Measurements from ENCODE around the gene FILIP1L.

Gene FILIP1L

DNA sequence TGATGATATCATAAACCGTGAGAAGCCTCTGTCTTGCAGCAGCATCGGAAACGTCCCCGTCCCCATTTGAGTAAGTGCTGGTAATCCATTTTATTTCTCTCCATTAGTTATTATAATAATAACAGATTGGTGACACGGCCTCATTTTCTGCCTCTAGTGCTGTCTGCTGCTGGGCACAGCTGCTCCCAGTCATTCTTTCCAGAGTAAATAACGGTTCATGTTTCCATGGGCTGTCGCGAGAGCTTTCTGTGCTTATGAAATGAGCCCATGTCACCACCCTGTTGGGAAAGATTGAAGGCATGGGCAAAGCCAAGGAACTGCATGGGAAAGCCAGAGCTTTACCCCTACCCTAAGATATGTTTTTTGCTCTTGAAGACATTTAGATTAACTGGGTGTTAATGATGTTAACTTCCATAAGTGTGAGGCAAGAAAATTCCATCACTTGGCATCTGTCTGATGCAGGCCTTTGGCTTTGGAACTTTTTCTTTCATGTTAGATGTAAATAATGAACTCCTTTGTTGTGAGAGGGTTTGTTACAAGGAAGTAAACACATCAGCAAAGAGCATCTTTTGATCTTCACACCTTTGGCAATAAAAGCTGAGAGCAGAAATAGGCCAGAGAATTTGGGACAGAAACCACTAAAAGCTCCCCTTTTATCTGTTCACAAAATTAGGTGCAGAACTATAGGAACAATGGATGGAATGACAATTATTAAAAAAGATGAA lies 141.8 kb downstream of the FILIP1L start:
- no peak for DNase-seq (ENCODE audit: low read depth)

DNA sequence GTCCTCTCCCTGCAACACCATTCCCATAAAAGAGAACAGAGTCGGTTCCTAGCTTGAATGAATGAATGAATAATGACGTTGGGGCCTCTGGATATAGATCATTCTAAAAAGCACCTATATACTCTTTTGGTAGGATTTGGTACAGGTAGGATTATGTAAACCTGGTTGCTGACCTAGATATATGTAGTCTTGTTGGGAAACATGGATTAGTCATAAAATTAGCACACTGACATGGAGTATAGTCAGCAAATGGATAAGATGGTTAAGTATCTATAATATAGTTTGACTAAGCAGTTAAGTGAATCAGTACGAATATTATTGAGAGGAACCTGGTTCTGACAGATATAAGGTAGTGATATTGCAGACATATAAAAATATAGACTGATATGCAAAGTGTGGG lies 142.5 kb downstream of the FILIP1L start:
- no peak for DNase-seq (ENCODE audit: low read depth)

DNA sequence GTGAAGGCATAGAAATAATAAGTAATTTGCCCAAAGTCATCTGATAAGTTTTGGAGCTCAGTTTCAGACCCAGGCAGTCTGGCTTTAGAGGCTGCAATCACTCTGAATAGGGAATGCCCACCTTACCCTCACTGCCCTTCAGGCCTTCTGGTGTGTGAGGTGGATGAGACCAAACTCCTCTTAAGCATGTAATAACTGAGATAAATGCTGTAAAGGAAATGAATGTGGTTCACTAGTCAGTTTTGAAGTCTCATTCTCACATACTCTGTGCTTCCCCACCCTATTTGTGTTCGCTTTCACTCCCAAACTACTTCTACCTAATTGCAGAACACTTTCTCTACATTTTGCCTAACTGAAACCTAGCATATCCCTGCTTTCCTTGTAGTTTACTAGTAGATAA lies 144.1 kb downstream of the FILIP1L start:
- no peak for DNase-seq (ENCODE audit: low read depth)

DNA sequence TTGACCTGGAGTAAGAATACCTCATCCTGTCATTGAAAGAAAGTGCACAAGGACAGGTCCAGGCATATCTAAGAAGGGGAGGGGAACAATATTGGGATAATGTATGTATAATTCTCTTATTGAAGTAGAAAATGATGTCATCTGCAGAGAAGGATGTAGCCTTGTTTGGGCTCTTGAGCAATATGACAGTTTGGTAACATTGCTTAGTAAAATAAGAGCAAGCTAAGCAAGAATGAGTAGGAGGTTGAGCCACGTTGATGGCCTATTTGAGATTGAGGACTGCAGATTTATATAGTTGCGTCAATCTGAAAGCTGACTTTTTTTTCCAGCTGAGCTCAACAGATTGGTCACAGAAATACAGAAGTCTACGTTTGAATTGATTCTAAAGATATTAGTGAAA lies 145.2 kb downstream of the FILIP1L start:
- no peak for DNase-seq (ENCODE audit: low read depth)

DNA sequence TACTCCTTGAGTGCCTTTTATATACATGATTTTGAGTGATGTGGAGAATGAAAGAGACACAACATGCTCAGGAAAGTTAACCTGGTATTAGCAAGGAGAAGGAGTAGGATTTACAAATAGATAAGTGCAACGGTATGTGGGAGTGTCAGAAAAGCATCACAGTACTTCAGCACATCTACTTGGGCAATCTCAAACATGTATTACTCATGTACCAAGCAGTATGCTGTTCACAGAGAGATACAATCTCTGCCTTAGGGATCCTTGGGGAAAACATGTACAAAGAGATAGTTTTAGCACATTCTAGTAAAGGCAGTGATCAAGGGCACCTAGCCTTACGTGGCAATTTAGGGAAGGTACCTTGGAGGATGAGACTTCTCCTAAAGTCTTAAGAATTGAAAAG lies 146.5 kb downstream of the FILIP1L start:
- DNase-seq (ENCODE audit: low read depth) = no peak

DNA sequence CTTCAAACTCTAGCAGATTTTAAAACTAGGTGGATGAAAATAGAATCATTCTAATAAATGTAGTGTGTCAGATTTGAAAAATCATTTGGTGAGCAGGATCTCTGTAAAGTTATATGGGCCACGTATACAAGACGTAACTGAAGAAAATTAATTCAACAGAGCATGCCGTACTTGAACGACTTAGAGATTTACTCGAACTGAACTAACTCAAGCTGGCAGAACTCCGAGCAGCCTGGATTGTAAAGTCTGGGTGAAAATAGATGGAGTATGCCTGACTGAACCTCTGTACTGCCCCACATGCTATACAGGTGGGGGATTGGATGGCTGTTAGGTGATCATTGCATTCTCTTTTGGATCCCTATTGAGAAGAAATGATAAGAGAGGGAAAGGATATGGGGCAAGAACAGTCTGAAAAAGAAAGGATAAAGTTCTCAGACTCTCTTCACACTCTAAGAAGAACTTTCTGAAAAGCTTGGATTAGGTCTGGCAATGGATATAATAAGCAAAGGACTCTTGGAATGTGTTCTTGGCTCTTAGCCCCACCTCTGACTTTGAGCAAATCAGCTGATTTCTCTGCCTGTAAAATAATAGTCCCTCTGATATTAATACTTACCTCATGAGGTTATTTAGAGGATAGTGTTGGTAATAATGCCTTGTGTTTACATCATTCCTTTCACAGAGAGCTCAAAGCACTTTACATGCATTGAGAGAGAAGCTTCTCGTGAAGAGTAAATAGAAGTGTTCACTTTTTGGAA lies 147.5 kb downstream of the FILIP1L start:
- DNase-seq (ENCODE audit: low read depth) = no peak

DNA sequence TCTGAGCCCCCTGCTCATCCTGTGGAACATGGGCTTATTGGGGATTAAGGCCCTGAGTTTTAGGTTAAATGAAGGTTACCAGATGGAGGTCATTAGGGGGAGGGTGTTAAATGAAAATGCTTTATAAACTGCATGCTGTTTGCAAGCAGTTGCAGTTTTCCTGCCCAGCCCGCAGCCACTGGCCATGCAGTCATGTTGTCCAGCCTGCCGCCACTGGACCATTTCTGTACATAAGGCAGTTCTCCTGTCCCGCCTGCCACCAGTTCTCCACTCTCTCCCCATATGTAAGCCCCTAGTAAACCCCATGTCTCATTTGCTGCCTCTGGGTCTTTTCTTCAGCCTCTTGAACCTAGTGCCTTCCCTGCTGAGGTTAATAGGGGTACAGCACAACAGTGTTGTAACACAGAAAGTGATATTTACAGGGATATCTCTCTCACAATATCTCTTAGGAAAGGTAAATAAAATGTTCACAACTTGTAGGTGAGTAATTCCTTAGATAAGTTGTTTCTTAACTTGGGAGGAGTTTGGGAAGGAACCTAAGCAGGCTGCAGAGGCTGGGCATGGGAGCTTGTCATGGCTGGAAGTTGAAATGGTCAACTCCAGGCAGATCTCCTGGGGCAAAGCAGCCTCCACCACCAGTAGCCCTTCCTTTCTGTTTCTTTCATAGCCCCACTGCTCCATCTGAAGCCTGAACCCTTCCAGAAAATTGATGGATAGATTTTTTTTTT lies 148.5 kb downstream of the FILIP1L start:
- no peak for DNase-seq (ENCODE audit: low read depth)

DNA sequence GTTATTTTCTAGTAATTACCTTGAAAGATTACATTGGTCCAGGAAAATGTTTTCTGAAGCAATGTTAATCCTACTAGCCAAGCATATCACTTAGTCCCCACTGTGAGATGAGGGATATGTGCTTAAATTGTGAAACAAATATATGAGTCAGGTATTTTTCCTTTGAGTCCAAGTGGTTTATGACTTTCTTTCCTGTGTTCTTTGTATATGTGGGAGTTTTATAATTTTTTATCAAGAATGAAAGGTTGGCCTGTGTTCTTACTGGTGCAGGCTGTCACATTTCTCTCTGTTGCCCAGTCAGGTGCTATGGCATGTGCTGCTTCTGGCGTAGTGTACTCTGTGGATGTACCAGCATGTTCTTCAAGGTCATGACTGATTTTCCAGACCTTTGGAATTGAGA lies 149.2 kb downstream of the FILIP1L start:
- DNase-seq (ENCODE audit: low read depth) = no peak

DNA sequence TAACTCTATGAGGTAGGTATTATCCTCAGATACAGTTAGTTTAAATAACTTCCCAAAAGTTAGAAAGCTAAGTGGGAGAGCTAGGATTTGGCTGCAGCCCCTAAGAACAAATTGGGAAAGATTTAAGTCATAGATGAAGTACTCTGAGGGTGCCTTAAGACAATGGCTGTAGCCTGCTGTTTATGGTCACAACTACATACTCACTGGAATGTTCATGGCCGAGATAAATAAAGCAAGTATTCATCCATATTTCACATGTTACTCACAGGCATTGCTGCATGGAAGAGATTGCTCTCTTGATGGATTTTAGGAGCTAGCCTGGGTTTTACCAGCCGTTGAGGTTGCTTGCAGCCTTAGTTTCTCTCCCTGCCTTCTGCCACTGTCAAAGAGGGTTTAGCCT lies 151.6 kb downstream of the FILIP1L start:
- DNase-seq (ENCODE audit: low read depth) = no peak

DNA sequence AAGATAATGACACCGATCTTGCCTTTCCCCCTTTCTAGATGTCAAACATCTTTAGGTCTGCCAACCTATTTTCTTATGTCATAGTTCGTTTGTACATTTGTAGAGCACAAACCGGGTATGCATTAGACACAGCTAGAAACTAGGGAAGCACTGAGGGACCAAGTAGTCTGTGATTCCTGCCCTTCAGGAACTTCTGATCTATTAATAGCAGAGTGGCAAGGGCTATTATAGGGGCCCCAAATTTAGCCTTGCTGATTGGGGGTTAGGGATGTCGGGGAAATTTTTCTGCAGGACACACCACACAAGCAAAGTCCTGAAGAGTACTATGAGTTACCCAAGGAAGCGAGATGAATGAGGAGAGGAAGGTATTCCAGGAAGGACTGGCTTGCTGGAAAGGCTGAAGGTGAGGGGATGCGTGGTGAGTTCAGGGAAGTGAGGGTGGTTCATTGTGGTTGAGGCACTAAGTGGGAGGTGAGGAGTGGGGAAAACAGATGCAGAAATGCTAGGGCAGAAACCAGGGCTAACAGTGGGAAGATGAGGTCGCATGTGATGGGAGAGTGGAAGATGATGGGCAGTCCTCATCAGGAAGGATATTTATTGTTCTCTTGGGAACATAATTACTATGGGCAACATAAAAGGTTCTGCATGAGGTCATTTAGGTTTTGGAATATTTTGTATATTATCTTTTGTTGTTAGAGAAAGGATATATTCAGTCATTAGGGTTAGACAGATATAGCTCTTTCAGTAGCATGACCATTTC lies 152.4 kb downstream of the FILIP1L start:
- no peak for DNase-seq (ENCODE audit: low read depth)

DNA sequence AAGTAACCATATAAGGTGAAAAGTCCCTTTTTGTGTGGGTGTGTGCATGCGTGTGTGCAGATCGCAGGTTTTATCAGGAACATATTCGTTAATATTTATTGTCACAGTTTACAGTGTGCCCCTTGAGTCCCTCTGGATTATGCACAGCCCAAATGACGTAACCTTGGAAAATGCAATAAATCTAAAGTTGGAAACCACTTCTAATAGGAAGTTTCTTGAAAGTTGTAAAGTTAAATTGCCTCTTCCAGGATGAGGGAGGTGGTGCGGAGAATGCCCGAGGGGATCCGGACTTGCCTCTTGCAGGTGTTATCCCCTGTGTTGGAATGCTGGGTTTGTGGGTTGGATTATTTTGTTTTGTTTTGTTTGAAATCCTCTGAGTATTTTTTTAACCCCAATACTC lies 153.4 kb downstream of the FILIP1L start:
- DNase-seq (ENCODE audit: low read depth) = no peak

DNA sequence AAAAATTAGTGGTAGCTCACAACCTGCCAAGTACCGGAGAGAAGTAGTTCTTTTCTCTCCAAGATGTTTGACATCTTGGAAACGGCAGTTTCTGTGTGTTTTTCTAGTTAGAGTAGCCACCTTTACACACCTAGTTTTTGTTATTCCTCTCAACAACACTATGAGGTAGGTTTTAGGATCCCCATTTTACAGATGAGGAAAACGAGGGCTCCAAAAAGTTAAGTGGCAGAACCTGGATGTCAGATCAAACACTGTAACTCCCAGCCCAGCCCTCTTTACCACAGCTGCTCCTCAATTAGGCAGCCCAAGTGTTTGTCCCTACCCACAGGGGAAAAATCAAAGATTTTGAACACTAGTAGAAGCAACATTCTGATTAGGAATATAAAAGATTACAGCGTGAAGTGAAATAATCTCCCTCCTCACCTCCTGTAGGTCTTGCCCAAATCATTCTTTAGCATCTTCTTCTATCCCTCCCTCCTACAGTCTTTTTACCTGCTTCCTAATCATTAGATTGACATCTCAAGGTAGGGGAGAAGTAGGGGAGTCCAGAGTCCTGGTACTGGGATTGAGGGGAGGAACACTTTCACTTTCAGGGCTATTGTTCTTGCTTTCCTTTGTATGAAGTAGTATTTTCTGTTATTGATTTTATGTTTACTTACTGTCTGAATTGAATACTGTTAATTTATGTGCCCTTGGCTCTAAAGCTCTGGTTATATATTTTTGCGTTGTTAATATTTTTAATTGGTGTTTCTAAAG lies 154.0 kb downstream of the FILIP1L start:
- no peak for DNase-seq (ENCODE audit: low read depth)

DNA sequence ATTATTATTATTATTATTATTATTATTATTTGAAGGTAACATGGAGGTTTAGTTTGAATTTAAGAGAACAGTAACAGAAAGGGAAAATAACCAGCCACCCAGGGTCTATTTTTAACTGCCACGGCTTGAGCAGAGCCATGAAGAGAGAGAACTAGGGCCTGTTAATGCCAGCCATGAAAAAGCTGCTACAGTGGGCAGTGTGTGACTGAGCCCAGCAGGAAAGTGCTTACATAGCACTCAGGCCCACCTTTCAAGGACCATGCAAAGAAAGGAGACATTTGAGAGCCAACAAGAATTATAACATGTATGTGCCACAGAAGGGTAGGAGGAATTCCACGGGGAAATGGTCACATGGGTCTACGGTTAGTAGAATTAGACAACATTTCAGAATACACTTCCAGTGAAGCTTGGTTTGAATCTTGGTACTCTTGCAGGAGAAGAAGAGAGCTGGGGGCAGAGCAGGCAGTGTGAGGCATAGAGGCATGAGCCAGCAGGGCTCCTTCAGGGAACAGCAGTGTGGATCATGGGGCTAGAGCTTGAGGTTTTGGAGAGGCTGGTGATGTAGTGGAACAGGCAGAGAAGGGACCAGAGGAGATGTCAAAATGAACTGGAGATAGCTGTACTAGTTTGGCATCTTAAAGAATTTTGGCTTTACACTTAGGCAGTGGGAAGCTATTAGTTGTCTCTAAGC lies 155.9 kb downstream of the FILIP1L start:
- no peak for DNase-seq (ENCODE audit: low read depth)

DNA sequence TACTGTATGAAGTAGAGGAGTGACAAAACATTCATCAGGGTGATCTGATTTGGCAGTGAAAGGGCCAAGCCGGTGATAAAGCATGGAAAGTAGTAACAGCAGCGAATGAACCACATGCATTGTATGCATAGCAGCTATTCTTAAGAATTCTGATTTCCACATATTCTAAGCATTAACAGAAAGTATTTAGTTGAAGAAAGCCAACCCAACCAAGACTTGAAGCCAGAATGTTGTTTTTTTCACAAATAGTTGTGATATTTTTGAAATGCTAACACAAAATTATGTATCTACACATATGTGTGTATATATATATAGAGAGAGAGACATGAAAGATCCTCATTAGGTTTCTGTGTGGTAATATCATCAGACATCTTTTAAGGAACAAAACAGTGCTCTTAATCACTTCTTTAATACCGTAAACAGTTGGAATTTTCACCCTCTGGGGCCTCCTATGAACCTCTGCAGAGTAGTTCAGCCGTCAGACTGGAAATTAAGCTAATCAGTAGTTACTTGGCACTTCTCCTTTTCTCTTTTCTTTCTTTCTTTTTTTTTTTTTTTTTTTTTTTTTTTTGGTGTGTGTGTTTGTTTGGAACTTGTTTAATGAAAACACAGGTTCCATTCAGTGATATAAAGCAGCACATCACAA lies 157.0 kb downstream of the FILIP1L start:
- no peak for DNase-seq (ENCODE audit: low read depth)

DNA sequence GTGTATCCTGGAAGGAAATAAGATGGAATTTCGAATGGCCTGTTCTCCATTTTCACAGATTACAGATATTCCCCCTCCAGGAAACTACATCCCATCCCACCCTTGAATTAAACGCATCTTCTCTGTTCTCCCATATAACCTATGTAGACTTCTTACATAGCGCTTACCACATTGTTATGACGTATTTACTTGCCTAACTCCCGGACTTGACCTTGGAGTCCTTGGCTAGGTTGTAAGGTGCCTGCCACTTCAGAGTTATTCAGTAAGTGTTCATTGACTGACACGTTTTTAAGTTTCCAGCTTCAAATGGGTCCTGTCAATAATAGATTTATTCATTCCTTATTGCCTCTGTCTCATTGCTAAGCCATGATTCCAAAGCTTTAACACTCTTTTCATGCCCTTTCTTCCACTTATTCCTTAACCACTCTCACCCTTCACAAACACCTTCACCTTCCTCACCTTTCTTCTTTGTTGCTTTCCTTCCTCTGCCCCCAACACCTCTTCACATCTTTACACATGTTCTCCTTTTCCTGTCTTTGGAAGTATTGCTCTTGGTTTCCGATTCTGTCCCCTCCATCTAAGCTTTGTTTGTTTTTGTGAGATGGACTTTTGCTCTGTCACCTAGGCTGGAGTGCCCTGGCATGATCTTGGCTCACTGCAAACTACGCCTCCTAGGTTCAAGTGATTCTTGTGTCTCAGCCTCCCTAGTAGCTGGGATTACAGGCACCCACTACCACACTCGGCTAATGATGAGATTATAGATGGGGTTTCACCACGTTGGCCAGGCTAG lies 158.3 kb downstream of the FILIP1L start:
- DNase-seq (ENCODE audit: low read depth) = no peak

DNA sequence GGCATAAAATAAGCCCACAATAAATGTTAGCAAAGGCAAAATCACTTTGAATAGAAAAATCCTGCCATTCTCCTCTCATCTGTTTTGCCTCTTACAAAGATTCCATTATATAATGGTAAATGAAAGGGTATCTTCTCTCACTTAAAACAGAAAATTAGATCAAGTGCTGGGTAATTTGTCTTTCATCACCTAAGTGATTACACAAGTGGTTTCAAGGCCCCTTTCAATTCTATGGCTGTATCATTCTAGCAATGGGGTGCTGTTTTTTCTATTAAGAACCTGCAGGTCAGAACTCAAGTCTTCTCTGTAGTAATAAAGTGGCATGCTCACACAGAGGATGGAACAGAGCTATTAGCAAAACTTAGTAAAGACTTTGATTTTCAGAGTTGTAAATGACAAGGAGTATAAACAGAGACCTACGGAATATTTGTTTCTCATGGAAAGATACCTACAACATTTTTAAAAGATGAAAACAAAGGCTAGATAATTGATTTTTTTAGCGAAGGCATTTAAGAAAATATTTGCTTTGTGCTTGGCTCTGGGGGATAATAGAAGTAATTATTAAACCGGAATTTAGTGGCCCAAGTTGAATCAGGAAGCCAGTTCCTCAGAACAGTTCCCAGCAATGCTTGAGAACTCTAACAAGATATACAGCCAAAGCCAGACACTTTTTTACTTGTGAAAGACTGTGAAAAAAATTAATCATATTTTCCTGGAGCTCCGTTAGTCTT lies 159.2 kb downstream of the FILIP1L start:
- no peak for DNase-seq (ENCODE audit: low read depth)

DNA sequence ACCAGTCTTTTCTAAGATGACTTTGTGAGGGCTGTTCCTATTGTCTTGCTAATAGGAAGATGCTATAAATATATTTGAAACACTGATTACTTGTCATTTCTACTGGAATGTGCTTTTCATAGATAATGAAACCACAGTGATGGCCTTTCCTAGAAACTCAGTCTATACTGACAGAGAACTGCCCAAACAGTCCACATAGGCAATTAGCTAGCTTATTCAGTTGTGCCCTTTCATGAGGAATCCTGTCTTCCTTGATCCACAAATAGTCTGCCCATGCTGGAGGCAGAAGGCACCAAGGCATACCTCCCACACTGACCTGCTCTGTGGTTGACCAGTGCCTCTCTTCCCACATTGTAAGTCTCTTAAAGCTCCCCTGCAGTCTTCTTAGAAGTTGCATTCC lies 160.7 kb downstream of the FILIP1L start:
- no peak for DNase-seq (ENCODE audit: low read depth)

DNA sequence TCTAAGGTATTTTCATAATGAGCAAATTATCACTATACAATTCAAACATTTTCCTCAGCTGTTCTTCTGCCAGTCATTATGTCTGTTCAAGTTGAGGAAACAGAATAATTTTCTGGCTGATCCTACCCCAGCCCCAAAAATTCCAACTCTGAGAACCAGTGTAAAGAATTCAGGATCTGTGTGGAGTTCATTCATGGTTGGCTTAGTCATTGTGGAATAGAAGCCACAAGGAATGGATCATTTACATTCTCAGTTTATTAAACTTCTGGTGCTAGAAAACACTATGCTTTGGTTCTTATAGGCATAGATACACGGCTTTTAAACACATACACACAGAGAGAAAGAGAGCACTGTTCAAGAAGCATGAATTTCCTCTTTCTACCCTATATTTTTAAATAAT lies 162.0 kb downstream of the FILIP1L start:
- DNase-seq (ENCODE audit: low read depth) = no peak

DNA sequence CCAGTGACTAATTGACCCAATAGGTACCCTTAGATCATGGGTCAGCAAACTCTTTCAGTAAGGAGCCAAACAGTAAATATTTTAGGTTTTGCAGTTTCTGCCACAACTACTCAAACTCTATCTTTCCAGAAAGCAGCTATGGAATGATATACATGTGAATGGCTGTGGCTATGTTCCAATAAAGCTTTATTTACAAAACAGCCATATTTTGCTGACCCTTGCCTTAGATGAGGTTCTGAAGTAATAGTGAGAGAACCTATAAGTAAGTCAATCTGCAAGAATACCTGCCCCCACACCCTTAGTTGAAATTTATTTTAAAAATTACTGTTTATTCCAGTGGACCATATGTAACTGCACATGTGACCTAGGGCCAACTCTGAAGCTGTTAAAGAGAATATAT lies 162.6 kb downstream of the FILIP1L start:
- DNase-seq (ENCODE audit: low read depth) = no peak
